NCI-H2227 treated with DMSO at 0.1 percent for 48 hours (cell line): Measurements from ENCODE around the gene POFUT2.

ENCODE experiments used
- DNase-seq: peaks from one replicate; lab custom pipeline; 2025; lab: John Stamatoyannopoulos, UW

The POFUT2 gene

DNA sequence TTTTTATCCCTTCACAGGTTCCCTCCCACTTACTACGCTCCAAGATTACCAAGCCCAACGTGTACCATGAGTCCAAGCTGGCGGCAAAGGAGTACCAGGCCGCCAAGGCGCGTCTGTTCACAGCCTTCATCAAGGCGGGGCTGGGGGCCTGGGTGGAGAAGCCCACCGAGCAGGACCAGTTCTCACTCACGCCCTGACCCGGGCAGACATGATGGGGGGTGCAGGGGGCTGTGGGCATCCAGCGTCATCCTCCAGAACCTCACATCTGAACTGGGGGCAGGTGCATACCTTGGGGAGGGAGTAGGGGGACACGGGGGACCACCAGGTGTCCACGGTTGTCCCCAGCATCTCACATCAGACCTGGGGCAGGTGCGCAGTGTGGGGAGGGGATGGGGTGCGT lies 65.7 kb downstream of the POFUT2 start:
- DNase-seq, result no peak

DNA sequence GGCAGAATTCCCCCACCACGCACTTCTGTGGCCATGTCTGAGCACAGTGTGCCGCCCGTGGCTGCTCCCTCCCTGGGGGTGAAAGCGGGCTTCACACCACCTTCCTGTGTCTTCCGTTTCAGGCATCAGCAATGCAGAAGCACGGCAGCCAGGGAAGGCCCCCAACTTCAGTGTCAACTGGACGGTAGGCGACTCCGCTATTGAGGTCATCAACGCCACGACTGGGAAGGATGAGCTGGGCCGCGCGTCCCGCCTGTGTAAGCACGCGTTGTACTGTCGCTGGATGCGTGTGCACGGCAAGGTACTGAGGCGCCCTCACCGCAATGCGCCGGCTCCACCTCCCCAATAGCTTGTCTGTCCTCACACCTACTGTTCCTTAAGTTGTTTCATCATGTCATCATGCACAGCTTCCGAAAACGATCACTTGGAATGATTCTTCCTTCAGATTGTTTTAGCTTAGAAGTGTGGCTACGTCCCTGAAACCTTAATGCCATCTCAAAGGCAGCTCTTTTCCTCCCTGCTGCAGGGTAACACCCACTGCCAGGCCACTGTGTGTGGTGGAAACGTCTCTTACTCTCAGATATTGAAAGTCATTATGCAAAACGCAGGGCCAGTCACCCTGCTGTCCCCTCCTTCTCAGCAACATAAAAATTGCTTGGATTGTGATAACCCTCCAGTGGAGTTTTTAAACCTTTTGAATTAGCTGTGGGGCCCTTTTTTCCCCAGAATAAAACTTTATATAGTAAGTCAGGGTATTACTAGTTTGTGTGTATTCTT lies 66.8 kb downstream of the POFUT2 start:
- DNase-seq, result no peak

DNA sequence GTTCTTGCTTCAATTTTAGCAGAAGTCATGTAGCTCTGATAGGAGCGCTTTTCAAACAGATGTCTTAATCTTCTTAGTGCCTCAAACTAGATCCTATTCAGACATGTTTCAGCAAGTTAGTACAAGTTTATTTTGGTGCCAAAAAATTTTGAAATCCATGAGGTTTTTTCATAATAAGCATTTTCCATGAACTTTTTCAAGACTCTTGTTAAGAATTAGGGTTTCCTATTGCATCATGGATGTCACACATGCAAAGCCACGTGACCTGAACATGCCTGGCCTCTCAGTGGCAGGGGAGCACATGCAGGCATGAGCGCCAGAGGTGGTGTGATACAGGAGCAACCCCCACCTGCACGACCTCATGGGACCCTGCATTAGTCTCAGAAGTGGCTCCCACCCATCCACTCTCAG lies 67.6 kb downstream of the POFUT2 start:
- DNase-seq, result no peak

DNA sequence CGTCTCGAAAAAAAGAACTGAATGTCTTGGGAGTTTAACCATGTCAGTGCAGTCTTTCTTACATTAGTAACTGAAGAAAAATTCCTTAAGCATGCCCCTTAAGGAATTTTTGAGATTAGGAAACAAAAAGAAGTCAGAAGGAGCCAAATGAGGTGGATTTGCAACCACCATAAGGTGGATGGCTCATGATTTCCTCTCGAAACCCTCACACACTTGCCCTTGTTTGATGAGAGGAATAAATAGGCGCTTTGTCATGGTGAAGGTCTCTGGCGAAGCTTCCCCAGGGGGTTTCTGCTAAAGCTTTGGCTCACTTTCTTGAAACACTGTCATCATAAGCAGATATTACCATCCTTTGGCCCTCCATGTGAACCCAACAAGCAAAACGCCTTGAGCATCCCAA lies 68.2 kb downstream of the POFUT2 start:
- DNase-seq, result no peak

DNA sequence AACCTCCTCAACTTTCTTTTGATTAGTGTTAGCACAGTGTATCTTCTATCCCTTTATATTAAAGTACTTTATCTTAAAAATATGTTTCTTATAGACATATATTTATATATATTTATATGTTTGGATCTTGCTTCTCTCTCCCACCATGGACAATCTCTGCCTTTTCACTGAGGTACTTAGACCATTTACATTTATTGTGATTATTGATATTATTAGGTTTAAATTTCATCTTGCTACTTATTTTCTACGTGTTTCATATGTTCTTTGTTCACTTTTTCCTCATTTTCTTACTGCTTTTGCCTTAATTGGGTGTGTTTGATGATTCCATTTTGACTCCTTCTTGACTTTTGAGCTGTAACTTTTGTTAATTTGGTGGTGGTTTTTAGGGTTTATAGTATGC lies 70.7 kb downstream of the POFUT2 start:
- DNase-seq, result no peak

DNA sequence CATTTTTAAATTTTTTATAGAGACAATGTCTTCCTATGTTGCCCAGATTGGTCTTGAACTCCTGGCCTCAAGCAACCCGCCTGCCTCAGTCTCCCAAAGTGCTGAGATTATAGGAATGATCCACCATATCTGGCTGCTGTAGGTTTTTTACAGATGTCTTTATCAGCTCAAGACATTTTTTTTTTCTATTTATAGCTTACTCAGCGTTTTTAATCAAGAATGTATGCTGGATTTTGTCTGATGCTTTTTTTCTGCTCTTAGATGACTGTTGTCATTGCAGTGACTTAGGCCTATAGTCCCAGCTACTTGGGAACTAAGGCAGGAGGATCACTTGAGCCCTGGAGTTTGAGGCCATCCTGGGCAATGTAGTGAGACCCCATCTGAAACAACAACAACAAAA lies 72.5 kb downstream of the POFUT2 start:
- DNase-seq, result no peak
